SK-N-SH (cell line): ENCODE results near the gene PHLDA3.

Experiments used
- CTCF ChIP-seq: fragments of 200-600 bp; sonication (generic); IDR thresholded peaks from 2 replicates; pipeline ENCODE4 v1.6.1; 2017; ENCODE audit warnings: antibody characterized with exemption, mild to moderate bottlenecking, moderate library complexity
- JUND ChIP-seq: IDR thresholded peaks from 2 replicates; pipeline ENCODE4 v1.4.0; 2012
- NFIC ChIP-seq: IDR thresholded peaks from 2 replicates; pipeline ENCODE4 v1.4.0; 2012; ENCODE audit warnings: borderline replicate concordance
- POLR2AphosphoS5 ChIP-seq: IDR thresholded peaks from 2 replicates; pipeline ENCODE4 v1.6.1; 2012; ENCODE audit warnings: low read depth, low read length

GRCh38 chr1:201501144-201501543 lies 32.2 kb upstream of the PHLDA3 start:
- no peak for TF ChIP-seq CTCF
- no peak for TF ChIP-seq NFIC
- no peak for TF ChIP-seq JUND
- TF ChIP-seq POLR2AphosphoS5: no peak
